Cardiac muscle cell (in vitro differentiated cells and primary cell): ENCODE measurements around the gene DCTN5. TPM values are rescaled to one million over a fixed set of nuclear protein-coding genes. Genes with fewer than 3 reads are reported as not detected.

Experiments used
- DNase-seq, 2 donors: peaks; one replicate each; pipeline versions ENCODE4 v3.0.0 to v3.0.0-alpha.2; 2010 to 2017; ENCODE audit warnings: low read depth in 1 of 2, low spot score in 1 of 2
- H3K27ac ChIP-seq: fragments of 200-600 bp; sonication (generic); 2 replicates; pipeline ENCODE4 v1.5.1; 2016
- H3K27me3 ChIP-seq: fragments of 200-600 bp; sonication (generic); 2 replicates; pipeline ENCODE4 v1.6.0; 2016; ENCODE audit warnings: control low read depth
- H3K36me3 ChIP-seq: fragments of 200-600 bp; sonication (generic); 2 replicates; pipeline ENCODE4 v1.5.1; 2016; ENCODE audit warnings: control low read depth
- H3K4me1 ChIP-seq: fragments of 200-600 bp; sonication (generic); 2 replicates; pipeline ENCODE4 v1.8.1; 2017; ENCODE audit warnings: low read depth, mild to moderate bottlenecking, mixed run types
- H3K4me3 ChIP-seq: fragments of 200-600 bp; sonication (generic); 2 replicates; pipeline ENCODE4 v1.5.1; 2016; ENCODE audit warnings: mild to moderate bottlenecking
- H3K9me3 ChIP-seq: fragments of 200-600 bp; sonication (generic); 2 replicates; pipeline ENCODE4 v1.5.1; 2017; ENCODE audit warnings: low read depth, mild to moderate bottlenecking, control low read depth
- CTCF ChIP-seq: IDR thresholded peaks from 2 replicates; pipeline ENCODE4 v1.5.1; 2012; ENCODE audit warnings: low read depth, mild to moderate bottlenecking, low read length
- polyA plus RNA-seq: library from polyadenylated mRNA; unstranded; fragments of >200 nt; fragmentation: Nextera tagmentation; extraction: Ambion mirVana; gene quantifications from 2 replicates; pipeline ENCODE4 v1.2.1, GENCODE V29; 2016
- total RNA-seq: library from RNA; depleted of rRNA; stranded (reverse); fragments of >200 nt; gene quantifications from 2 replicates; pipeline ENCODE4 v1.2.3, GENCODE V29; 2016

DCTN5 gene
- total and polyA plus RNA-seq, 2 experiments from 2014 or later = 22.8 to 39.2 TPM

- Histone ChIP-seq H3K9me3 (no peaks in the 10 kb centered on the region), H3K27ac (no peak overlapping the region), H3K27me3 (no peaks in the 10 kb centered on the region), H3K36me3 (peaks cover 53% of the 10 kb centered on the region), H3K4me3 (no peak overlapping the region), H3K4me1 (peaks cover 5% of the 10 kb centered on the region)
- TF ChIP-seq CTCF = no peak
- DNase-seq = peak in 1 of 2 donors; percentile 79
Observed at GRCh38 chr16:23682181-23682580, 40.9 kb downstream of the DCTN5 start.

GRCh38 chr16:23683487-23683886, 42.2 kb downstream of the DCTN5 start:
- no peaks in the 10 kb centered on the region for H3K27me3 ChIP-seq
- DNase-seq = no peak
- no peak overlapping the region for H3K4me3 ChIP-seq
- TF ChIP-seq CTCF = no peak
- no peaks in the 10 kb centered on the region for H3K9me3 ChIP-seq
- H3K27ac ChIP-seq = no peak overlapping the region
- peaks cover 5% of the 10 kb centered on the region for H3K4me1 ChIP-seq
- peaks cover 66% of the 10 kb centered on the region for H3K36me3 ChIP-seq

GRCh38 chr16:23687034-23687808, 46.0 kb downstream of the DCTN5 start:
- DNase-seq = no peak
- no peaks in the 10 kb centered on the region for H3K4me1 ChIP-seq
- H3K27me3 ChIP-seq = no peaks in the 10 kb centered on the region
- no peak overlapping the region for H3K27ac ChIP-seq
- H3K9me3 ChIP-seq = no peaks in the 10 kb centered on the region
- H3K4me3 ChIP-seq = no peak overlapping the region
- TF ChIP-seq CTCF = no peak
- peaks cover 72% of the 10 kb centered on the region for H3K36me3 ChIP-seq

- H3K27me3 ChIP-seq = no peaks in the 10 kb centered on the region
- H3K36me3 ChIP-seq = peaks cover 55% of the 10 kb centered on the region
- no peaks in the 10 kb centered on the region for H3K4me1 ChIP-seq
- no peak for DNase-seq
- H3K4me3 ChIP-seq = no peak overlapping the region
- no peak overlapping the region for H3K27ac ChIP-seq
- no peak for TF ChIP-seq CTCF
- no peaks in the 10 kb centered on the region for H3K9me3 ChIP-seq
Observed at GRCh38 chr16:23689442-23690187, 48.3 kb downstream of the DCTN5 start.

GRCh38 chr16:23690771-23691482, 49.7 kb downstream of the DCTN5 start:
- no peaks in the 10 kb centered on the region for H3K9me3 ChIP-seq
- H3K36me3 ChIP-seq = peaks cover 46% of the 10 kb centered on the region
- no peaks in the 10 kb centered on the region for H3K4me1 ChIP-seq
- no peak overlapping the region for H3K4me3 ChIP-seq
- DNase-seq = no peak
- no peaks in the 10 kb centered on the region for H3K27me3 ChIP-seq
- no peak for TF ChIP-seq CTCF
- H3K27ac ChIP-seq = no peak overlapping the region
